ENCODE data around the gene GRIA4. TPM values are rescaled to one million over a fixed set of nuclear protein-coding genes. Genes with fewer than 3 reads are reported as not detected.
"Not testable (repeated sequence)": the region's sequence is repeated elsewhere in the genome, so short reads cannot be mapped to it uniquely, and the experiment has no call there.

GRIA4 gene
- total RNA-seq, 1 donor from 2014 or later: not detected

GRCh38 chr11:105937331-105937730, 327.5 kb downstream of the GRIA4 start:
- no peak for DNase-seq (ENCODE audit: missing footprints)
- ATAC-seq: no peak
- intact Hi-C loops (cut with DNase I): no loop called here

- no peak for DNase-seq (ENCODE audit: missing footprints)
- no peak for ATAC-seq
- intact Hi-C loops (cut with DNase I): no loop called here
These were observed 327.9 kb downstream of the GRIA4 start for GRCh38 chr11:105937738-105938137.

GRCh38 chr11:105942921-105943320, 333.0 kb downstream of the GRIA4 start:
- no peak for ATAC-seq
- DNase-seq (ENCODE audit: missing footprints): no peak
- intact Hi-C loops (cut with DNase I): no loop called here

- ATAC-seq (no peak), DNase-seq (ENCODE audit: missing footprints) (no peak)
- intact Hi-C loops (cut with DNase I): loop anchor here (1.0 kb wide), 1 partner anchor 19 kb away; no protein-coding TSS in a partner anchor
These were observed 339.2 kb downstream of the GRIA4 start for GRCh38 chr11:105948918-105949590.

GRCh38 chr11:105953886-105954285, 344.0 kb downstream of the GRIA4 start:
- ATAC-seq (no peak), DNase-seq (ENCODE audit: missing footprints) (no peak)
- intact Hi-C loops (cut with DNase I): no loop called here

- intact Hi-C loops (cut with DNase I): no loop called here
- ATAC-seq (no peak), DNase-seq (ENCODE audit: missing footprints) (no peak)
These were observed 350.7 kb downstream of the GRIA4 start for GRCh38 chr11:105960252-105961245.

GRCh38 chr11:105968021-105968697, 358.3 kb downstream of the GRIA4 start:
- DNase-seq (ENCODE audit: missing footprints) (no peak), ATAC-seq (no peak)
- intact Hi-C loops (cut with DNase I): loop anchor here (1.0 kb wide), 1 partner anchor 19 kb away; no protein-coding TSS in a partner anchor

- ATAC-seq: no peak
- intact Hi-C loops (cut with DNase I): no loop called here
- DNase-seq (ENCODE audit: missing footprints): no peak
These were observed 359.9 kb downstream of the GRIA4 start for GRCh38 chr11:105969756-105970155.

GRCh38 chr11:105975128-105975527, 365.3 kb downstream of the GRIA4 start:
- DNase-seq (ENCODE audit: missing footprints): no peak
- intact Hi-C loops (cut with DNase I): no loop called here
- ATAC-seq: no peak

GRCh38 chr11:105979997-105980703, 370.3 kb downstream of the GRIA4 start:
- intact Hi-C loops (cut with DNase I): no loop called here
- DNase-seq (ENCODE audit: missing footprints): no peak
- no peak for ATAC-seq

GRCh38 chr11:105986554-105986953, 376.7 kb downstream of the GRIA4 start:
- no peak for DNase-seq (ENCODE audit: missing footprints)
- no peak for ATAC-seq
- intact Hi-C loops (cut with DNase I): no loop called here

GRCh38 chr11:105988197-105988596, 378.3 kb downstream of the GRIA4 start:
- ATAC-seq: no peak
- intact Hi-C loops (cut with DNase I): no loop called here
- DNase-seq (ENCODE audit: missing footprints): no peak

- ATAC-seq (no peak), DNase-seq (ENCODE audit: missing footprints) (no peak)
- intact Hi-C loops (cut with DNase I): no loop called here
These were observed 379.3 kb downstream of the GRIA4 start for GRCh38 chr11:105989124-105989523.

GRCh38 chr11:105991888-105992287, 382.0 kb downstream of the GRIA4 start:
- ATAC-seq: no peak
- no peak for DNase-seq (ENCODE audit: missing footprints)
- intact Hi-C loops (cut with DNase I): no loop called here

- intact Hi-C loops (cut with DNase I): no loop called here
- ATAC-seq (no peak), DNase-seq (ENCODE audit: missing footprints) (no peak)
These were observed 391.6 kb downstream of the GRIA4 start for GRCh38 chr11:106001304-106002012.

- ATAC-seq; intact Hi-C loops (cut with DNase I); DNase-seq (ENCODE audit: missing footprints): not testable (repeated sequence)
These were observed 393.2 kb downstream of the GRIA4 start for GRCh38 chr11:106003094-106003493.

GRCh38 chr11:106011481-106011880, 401.6 kb downstream of the GRIA4 start:
- intact Hi-C loops (cut with DNase I): no loop called here
- DNase-seq (ENCODE audit: missing footprints) (no peak), ATAC-seq (no peak)

GRCh38 chr11:106012744-106013143, 402.9 kb downstream of the GRIA4 start:
- no peak for DNase-seq (ENCODE audit: missing footprints)
- ATAC-seq: peak; percentile 59
- intact Hi-C loops (cut with DNase I): no loop called here
